ENCODE results near the gene NOL6. TPM values are rescaled to one million over a fixed set of nuclear protein-coding genes. Genes with fewer than 3 reads are reported as not detected.
"Not testable (repeated sequence)": the region's sequence is repeated elsewhere in the genome, so short reads cannot be mapped to it uniquely, and the experiment has no call there.

The NOL6 gene
- total and polyA plus RNA-seq, 2 of the 8 experiments (the other 6 are each of a cell fraction or from before 2014, with no cell fraction given), result 44.0 to 55.0 TPM

GRCh38 chr9:33424043-33424442 lies 49.7 kb downstream of the NOL6 start:
- 92% methylated on average over 6 of the region's 7 CpGs; no CpG with 5 or more reads in 1 of the 2 experiments for WGBS, 2 experiments (ENCODE audit: extremely low coverage in 1 of 2, insufficient coverage in 1 of 2, insufficient read length in 1 of 2, insufficient replicate concordance in 2 of 2, low coverage in 1 of 2, low lambda C conversion rate in 2 of 2, missing lambda C conversion rate in 1 of 2)

More at GRCh38 chr9:33424043-33424442, 49.7 kb downstream of the NOL6 start:
- H2AK5ac ChIP-seq (ENCODE audit: low read depth, low read length); H2BK20ac ChIP-seq (ENCODE audit: low read length); H3K4me1 ChIP-seq (replicated peaks in 1 of 4; ENCODE audit: control insufficient read depth in 3 of 4, insufficient read depth in 4 of 4, low read length in 3 of 4); H2AFZ ChIP-seq (ENCODE audit: low read length); H4K20me1 ChIP-seq (replicated peaks in 1 of 2; ENCODE audit: control insufficient read depth in 1 of 2, insufficient read depth in 2 of 2, low read length in 2 of 2); H3K23me2 ChIP-seq (ENCODE audit: low read depth, low read length); H3K79me1 ChIP-seq (ENCODE audit: low read depth, low read length); H3K9ac ChIP-seq (replicated peaks in 1 of 4; ENCODE audit: extremely low read depth in 1 of 4, low read depth in 3 of 4, low read length in 3 of 4); CTCF ChIA-PET (ENCODE audit: partially characterized antibody); H3K4me3 ChIP-seq (ENCODE audit: extremely low read depth in 1 of 4, insufficient read depth in 2 of 4, low read depth in 3 of 4, low read length in 4 of 4); H2BK5ac ChIP-seq (ENCODE audit: low read depth, low read length); H3K27ac ChIP-seq (ENCODE audit: low read depth, low read length); H3K4me2 ChIP-seq (ENCODE audit: insufficient read depth in 1 of 2, low read depth in 2 of 2, low read length in 2 of 2); DNase-seq (ENCODE audit: low read depth in 1 of 2, low spot score in 2 of 2); H3K27me3 ChIP-seq (replicated peaks in 1 of 4; ENCODE audit: control insufficient read depth in 3 of 4, extremely low read depth in 1 of 4, insufficient read depth in 3 of 4, low read length in 3 of 4); H3K9me3 ChIP-seq (ENCODE audit: insufficient read depth in 2 of 2, low read depth in 1 of 2, low read length in 1 of 2); H2BK12ac ChIP-seq (ENCODE audit: low read depth, low read length); H3K56ac ChIP-seq (replicated peaks; ENCODE audit: insufficient read length, low read depth, low read length); H3K79me2 ChIP-seq (ENCODE audit: control insufficient read depth in 1 of 2, insufficient read depth in 2 of 2, low read length in 2 of 2); H2BK120ac ChIP-seq (replicated peaks; ENCODE audit: low read depth, low read length); H3K23ac ChIP-seq (ENCODE audit: insufficient read length); H4K5ac ChIP-seq (ENCODE audit: insufficient read length, low read depth, low read length); POLR2A ChIA-PET (ENCODE audit: partially characterized antibody); H2BK15ac ChIP-seq (ENCODE audit: low read length); H4K8ac ChIP-seq (ENCODE audit: extremely low read depth, insufficient read depth, low read length); H3K18ac ChIP-seq (ENCODE audit: extremely low read depth, low read length); H3K36me3 ChIP-seq (ENCODE audit: control insufficient read depth in 2 of 4, insufficient read depth in 4 of 4, low read length in 3 of 4); H4K91ac ChIP-seq (replicated peaks; ENCODE audit: insufficient read length, low read length); H3K4ac ChIP-seq (replicated peaks; ENCODE audit: insufficient read length, low read depth, low read length); FAIRE-seq; H3K14ac ChIP-seq (ENCODE audit: insufficient read length): not testable (repeated sequence)
